CD4-positive, alpha-beta T cell (primary cell): ENCODE measurements around the gene AGPAT3. TPM values are rescaled to one million over a fixed set of nuclear protein-coding genes. Genes with fewer than 3 reads are reported as not detected.
"Not testable (repeated sequence)": the region's sequence is repeated elsewhere in the genome, so short reads cannot be mapped to it uniquely, and the experiment has no call there.

Experiments
- ATAC-seq: fragments of 200-7000 bp; cut with Tn5 transposase; one replicate; pipeline ENCODE4 v1.10.0; 2022; ENCODE audit warnings: mild to moderate bottlenecking; ENCODE audit not compliant: poor library complexity
- CTCF ChIA-PET: fragments of 350-600 bp; sonication (Branson Sonifier 250); formaldehyde crosslinking; loops from one replicate; lab custom pipeline; 2021; ENCODE audit warnings: antibody characterized with exemption, inconsistent platforms; lab: Charles Lee
- POLR2A ChIA-PET: fragments of 350-600 bp; sonication (Branson Sonifier 250); formaldehyde crosslinking; loops from one replicate; lab custom pipeline; 2021; ENCODE audit warnings: antibody characterized with exemption, inconsistent platforms; lab: Charles Lee
- DNase-seq, 14 experiments: peaks; one replicate each; pipeline ENCODE4 v3.0.0-alpha.2; 2013 to 2020; ENCODE audit warnings: mixed read lengths in 2 of 14
- H3K27ac ChIP-seq, 2 donors: one replicate each; pipeline versions ENCODE4 v1.5.1 to v1.7.0; 2013; ENCODE audit warnings: low read length in 2 of 2, low read depth in 1 of 2, mild to moderate bottlenecking in 1 of 2
- H3K27me3 ChIP-seq, 2 experiments: 1 replicate in 1 of 2; 2 replicates in 1 of 2; pipeline versions ENCODE4 v1.6.1 to v1.7.0; 2013; ENCODE audit warnings: low read length in 2 of 2, control low read depth in 1 of 2, mild to moderate bottlenecking in 1 of 2, moderate library complexity in 1 of 2; ENCODE audit not compliant: insufficient read depth in 2 of 2, control insufficient read depth in 1 of 2
- H3K36me3 ChIP-seq: one replicate; pipeline ENCODE4 v1.6.1; 2013; ENCODE audit warnings: low read length, control low read depth; ENCODE audit not compliant: insufficient read depth
- H3K4me1 ChIP-seq: one replicate; pipeline ENCODE4 v1.6.1; 2013; ENCODE audit warnings: low read length, control low read depth; ENCODE audit not compliant: insufficient read depth
- H3K4me3 ChIP-seq: one replicate; pipeline ENCODE4 v1.5.1; 2013; ENCODE audit warnings: mild to moderate bottlenecking, low read length, moderate library complexity
- H3K9me3 ChIP-seq, 2 experiments: 1 replicate in 1 of 2; 2 replicates in 1 of 2; pipeline versions ENCODE4 v1.6.1 to v1.7.0; 2013; ENCODE audit warnings: low read length in 2 of 2, mild to moderate bottlenecking in 2 of 2, control low read depth in 1 of 2, moderate library complexity in 1 of 2; ENCODE audit not compliant: control insufficient read depth in 1 of 2, insufficient read depth in 1 of 2
- H3K27ac Mint-ChIP-seq: one replicate; pipeline ENCODE4 v1.8.0; 2020; ENCODE audit warnings: mixed read lengths
- H3K27me3 Mint-ChIP-seq: one replicate; pipeline ENCODE4 v1.8.0; 2021; ENCODE audit warnings: mixed read lengths
- H3K36me3 Mint-ChIP-seq: one replicate; pipeline ENCODE4 v1.8.0; 2021; ENCODE audit warnings: low read depth, mixed read lengths
- H3K4me1 Mint-ChIP-seq: one replicate; pipeline ENCODE4 v1.8.0; 2021; ENCODE audit warnings: low read depth, mixed read lengths
- H3K4me3 Mint-ChIP-seq: one replicate; pipeline ENCODE4 v1.8.0; 2020; ENCODE audit warnings: mild to moderate bottlenecking, mixed read lengths
- H3K9me3 Mint-ChIP-seq: one replicate; pipeline ENCODE4 v1.8.0; 2020; ENCODE audit warnings: mixed read lengths
- CTCF ChIP-seq: fragments of 200-600 bp; IDR thresholded peaks from one replicate; pipeline ENCODE4 v1.8.0; 2022; ENCODE audit warnings: antibody characterized with exemption, mild to moderate bottlenecking
- intact Hi-C, 2 experiments: fragments of 100-400 bp; cut with DNase I in 1 of 2; cut with micrococcal nuclease in 1 of 2; formaldehyde crosslinking; loops; one replicate each; pipeline versions ENCODE4 v1.15.1 to v1.9.0; 2023 to 2025; cut with DNase I, micrococcal nuclease
- total RNA-seq, 174 experiments: library from RNA in 2 of 174; stranded (reverse) in 2 of 174; gene quantifications; one replicate each; pipeline ENCODE4 v1.2.3 and lab custom pipeline; 2021 to 2026

AGPAT3 gene
- total RNA-seq, 2 experiments from 2014 or later = 40.8 to 43.4 TPM

GRCh38 chr21:43820466-43820865 lies 44.6 kb upstream of the AGPAT3 start:
- peaks cover 6% of the 10 kb centered on the region for H3K36me3 Mint-ChIP-seq
- intact Hi-C loops = no loop called here

GRCh38 chr21:43822166-43822565 lies 42.9 kb upstream of the AGPAT3 start:
- H3K36me3 Mint-ChIP-seq, intact Hi-C loops, H3K27ac Mint-ChIP-seq, H3K9me3 Mint-ChIP-seq, CTCF ChIA-PET, H3K4me1 ChIP-seq, H3K27me3 Mint-ChIP-seq, H3K27me3 ChIP-seq, H3K36me3 ChIP-seq, DNase-seq, H3K4me3 Mint-ChIP-seq, H3K4me3 ChIP-seq, POLR2A ChIA-PET, H3K4me1 Mint-ChIP-seq, H3K27ac ChIP-seq, ATAC-seq: not testable (repeated sequence)
- peaks cover 3 to 16% of the 10 kb centered on the region in 2 experiments for H3K9me3 ChIP-seq

More at GRCh38 chr21:43820466-43820865, 44.6 kb upstream of the AGPAT3 start:
- no peaks in the 10 kb centered on the region for H3K27me3 Mint-ChIP-seq
- H3K4me3 ChIP-seq = no peak overlapping the region
- H3K27me3 ChIP-seq = no peaks in the 10 kb centered on the region
- ChIA-PET CTCF (no interaction called here), POLR2A (no interaction called here)
- H3K9me3 Mint-ChIP-seq = no peaks in the 10 kb centered on the region
- H3K27ac ChIP-seq = no peak overlapping the region
- peaks cover 3 to 16% of the 10 kb centered on the region in 2 experiments for H3K9me3 ChIP-seq
- no peak for TF ChIP-seq CTCF
- peaks cover 13% of the 10 kb centered on the region for H3K4me1 ChIP-seq
- H3K36me3 ChIP-seq = no peaks in the 10 kb centered on the region
- no peak overlapping the region for H3K4me3 Mint-ChIP-seq
- H3K27ac Mint-ChIP-seq = no peak overlapping the region
- DNase-seq (no peak), ATAC-seq (no peak)
- H3K4me1 Mint-ChIP-seq = no peaks in the 10 kb centered on the region

- H3K27ac Mint-ChIP-seq, ATAC-seq, CTCF ChIA-PET, H3K9me3 Mint-ChIP-seq, H3K4me3 ChIP-seq, H3K27me3 ChIP-seq, H3K36me3 ChIP-seq, H3K36me3 Mint-ChIP-seq, POLR2A ChIA-PET, H3K27me3 Mint-ChIP-seq, intact Hi-C loops, H3K4me1 Mint-ChIP-seq, H3K4me1 ChIP-seq, H3K27ac ChIP-seq, DNase-seq, H3K4me3 Mint-ChIP-seq: not testable (repeated sequence)
- H3K9me3 ChIP-seq = peaks cover 3 to 12% of the 10 kb centered on the region in 2 experiments
Measured at GRCh38 chr21:43822741-43823140, 42.3 kb upstream of the AGPAT3 start.

GRCh38 chr21:43824333-43825241 lies 40.4 kb upstream of the AGPAT3 start:
- H3K4me3 ChIP-seq = no peak overlapping the region
- CTCF ChIA-PET = no interaction called here
- H3K4me1 ChIP-seq = no peaks in the 10 kb centered on the region
- peaks cover 0 to 5% of the 10 kb centered on the region in 2 experiments for H3K27me3 ChIP-seq
- POLR2A ChIA-PET = no interaction called here
- peak in 1 of 14 experiments; percentile 1 for DNase-seq
- H3K27ac ChIP-seq = no peak overlapping the region
- H3K27me3 Mint-ChIP-seq = peaks cover 7% of the 10 kb centered on the region
- ATAC-seq = no peak
- TF ChIP-seq CTCF = no peak
- no peak overlapping the region for H3K4me3 Mint-ChIP-seq
- no peaks in the 10 kb centered on the region for H3K4me1 Mint-ChIP-seq
- intact Hi-C loops = no loop called here
- no peaks in the 10 kb centered on the region for H3K9me3 Mint-ChIP-seq
- H3K27ac Mint-ChIP-seq = no peak overlapping the region
- H3K9me3 ChIP-seq = no peaks in the 10 kb centered on the region
- no peaks in the 10 kb centered on the region for H3K36me3 ChIP-seq
- no peaks in the 10 kb centered on the region for H3K36me3 Mint-ChIP-seq
